GM19395 (cell line): ENCODE results near the gene SPTAN1.
"Not testable (repeated sequence)": the region's sequence is repeated elsewhere in the genome, so short reads cannot be mapped to it uniquely, and the experiment has no call there.

ENCODE experiments used
- ATAC-seq: cut with Tn5 transposase; IDR thresholded peaks from one replicate; pipeline ENCODE4 v1.9.1; 2021; ENCODE audit warnings: mild to moderate bottlenecking, moderate library complexity; ENCODE audit not compliant: unreplicated experiment

The SPTAN1 gene

DNA sequence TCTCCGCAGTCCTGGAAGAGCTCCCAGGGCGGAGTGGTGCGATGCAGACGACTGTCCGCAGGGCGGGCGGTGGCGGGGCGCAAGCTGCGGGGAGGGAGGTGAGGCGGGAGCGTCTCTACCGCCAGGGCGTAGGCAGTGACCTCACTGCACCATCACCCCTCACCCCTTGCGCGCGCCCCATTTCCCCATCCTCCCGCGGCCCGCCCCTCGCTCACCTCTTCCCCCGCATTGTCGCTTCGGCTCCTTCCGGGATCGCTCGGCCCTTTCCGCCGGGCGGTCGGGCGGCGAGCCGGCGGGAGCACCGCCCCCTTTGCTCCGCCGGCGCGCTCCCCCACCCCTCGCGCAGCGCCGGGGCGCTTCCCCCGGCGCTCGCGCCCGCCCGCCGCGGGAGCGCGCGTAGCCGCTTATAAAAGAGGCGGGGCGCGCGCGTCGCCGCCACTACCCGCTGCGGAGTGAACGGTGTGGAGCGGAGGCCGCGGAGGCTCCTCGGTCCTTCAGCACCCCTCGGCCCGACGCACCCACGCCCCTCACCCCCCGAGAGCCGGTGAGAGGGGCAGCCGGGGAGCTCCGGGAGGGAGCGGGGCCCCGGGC, at the start of gene SPTAN1:
TSS of gene SPTAN1 (plus strand) at position 435 of the 591 bp plus-strand sequence. CDS start 14,154 bp downstream, outside the sequence.
- ATAC-seq = peak; percentile 73

GRCh38 chr9:128503415-128503825, 49.0 kb upstream of the SPTAN1 start:
- not testable (repeated sequence) for ATAC-seq

- ATAC-seq = no peak
These were observed 48.5 kb upstream of the SPTAN1 start for GRCh38 chr9:128503870-128504269.

DNA sequence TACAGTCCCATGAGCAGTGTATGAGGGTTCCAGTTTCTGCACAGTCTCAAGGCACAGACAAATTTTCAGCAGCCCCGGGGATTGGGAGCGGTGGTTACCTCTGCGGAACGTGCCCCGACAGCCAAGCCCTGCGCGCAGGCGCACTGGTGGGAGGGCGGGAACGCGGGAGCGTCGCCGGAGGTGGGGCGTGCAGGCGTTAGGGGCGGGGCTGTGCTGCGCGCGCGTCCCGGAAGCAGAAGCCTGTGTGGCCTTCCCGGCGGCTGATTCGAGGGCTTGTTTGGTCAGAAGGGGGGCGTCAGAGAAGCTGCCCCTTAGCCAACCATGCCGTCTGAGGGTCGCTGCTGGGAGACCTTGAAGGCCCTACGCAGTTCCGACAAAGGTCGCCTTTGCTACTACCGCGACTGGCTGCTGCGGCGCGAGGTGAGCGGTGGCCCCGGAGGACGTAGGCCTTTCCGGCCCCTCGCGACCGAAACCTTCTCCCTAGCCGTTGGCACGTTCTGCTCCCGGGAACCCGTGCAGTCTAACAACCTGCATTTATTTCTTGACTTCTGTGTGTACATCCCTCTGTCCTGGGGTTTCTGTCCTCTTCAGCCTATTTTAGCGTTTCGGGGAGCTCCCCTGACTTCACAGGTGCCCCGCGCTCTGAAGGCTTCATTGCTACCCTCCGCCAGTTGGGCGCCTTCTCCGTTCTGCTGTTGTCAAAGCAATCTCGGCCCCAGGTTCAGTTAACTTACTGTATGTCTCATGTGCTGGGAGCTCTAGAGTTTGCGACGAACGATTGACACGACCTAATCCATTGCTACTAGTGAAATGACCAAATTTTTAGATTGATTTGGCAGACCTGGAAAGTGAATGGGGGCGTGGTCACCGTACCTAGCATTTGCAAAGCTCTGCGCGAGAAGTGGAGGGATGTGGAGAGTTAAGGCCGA, 47.6 kb upstream of the SPTAN1 start, which contains the start of gene GLE1:
TSS of gene GLE1 (plus strand) at position 235 of the 929 bp plus-strand sequence. CDS start at position 322, 87 bp downstream.
- peak; percentile 76 for ATAC-seq

GRCh38 chr9:128505414-128505765, 47.0 kb upstream of the SPTAN1 start:
- no peak for ATAC-seq

GRCh38 chr9:128505906-128506305, 46.5 kb upstream of the SPTAN1 start:
- not testable (repeated sequence) for ATAC-seq

GRCh38 chr9:128512820-128513219, 39.6 kb upstream of the SPTAN1 start:
- ATAC-seq = no peak

DNA sequence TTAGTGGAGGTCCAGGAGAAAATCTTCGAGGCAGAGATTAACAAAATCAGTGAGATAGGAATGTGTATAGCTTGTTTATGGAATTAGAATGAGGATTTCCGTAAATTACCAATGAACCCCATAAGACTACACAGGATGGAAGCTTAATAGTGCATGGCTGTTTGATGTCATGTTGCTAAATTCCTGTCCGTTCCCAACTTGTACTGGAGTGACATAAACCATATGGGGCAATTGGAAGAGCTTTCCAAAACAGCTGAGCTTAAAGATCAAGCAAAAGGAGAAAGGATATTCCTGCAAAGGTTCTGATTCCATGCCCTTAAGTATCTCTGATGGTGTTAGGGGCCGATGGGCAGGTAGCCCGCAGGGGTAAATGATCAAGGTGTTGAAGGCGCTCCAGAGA, 30.4 kb upstream of the SPTAN1 start:
- ATAC-seq = no peak

DNA sequence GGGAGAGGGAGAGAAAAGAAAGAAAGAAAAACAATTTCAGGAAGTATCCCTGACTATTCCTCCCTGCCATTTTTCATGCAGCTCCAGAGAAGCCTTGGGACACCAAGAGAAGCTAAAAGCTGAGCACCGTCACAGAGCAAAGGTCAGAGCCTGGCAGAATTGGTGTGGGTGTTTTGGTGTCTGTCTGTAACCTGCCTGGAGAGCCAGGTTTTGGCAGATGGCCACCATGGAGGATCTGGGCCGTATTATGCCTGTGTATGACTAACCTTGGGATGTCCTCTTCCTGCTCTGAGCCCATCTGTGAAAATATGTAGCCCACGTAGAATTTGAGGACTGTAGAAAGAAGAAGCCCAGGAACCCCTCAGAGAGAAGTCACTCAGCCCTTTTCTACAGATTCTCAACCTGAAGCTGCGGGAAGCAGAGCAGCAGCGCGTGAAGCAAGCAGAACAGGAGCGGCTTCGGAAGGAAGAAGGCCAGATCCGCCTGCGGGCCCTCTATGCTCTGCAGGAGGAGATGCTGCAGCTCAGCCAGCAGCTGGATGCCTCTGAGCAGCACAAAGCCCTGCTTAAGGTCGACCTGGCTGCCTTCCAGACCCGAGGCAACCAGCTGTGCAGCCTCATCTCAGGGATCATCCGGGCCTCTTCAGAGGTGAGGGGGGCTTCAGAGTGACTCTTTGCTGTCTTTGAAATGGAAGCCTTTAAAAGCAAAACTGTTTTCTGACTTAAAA, 29.0 kb upstream of the SPTAN1 start:
- no peak for ATAC-seq

DNA sequence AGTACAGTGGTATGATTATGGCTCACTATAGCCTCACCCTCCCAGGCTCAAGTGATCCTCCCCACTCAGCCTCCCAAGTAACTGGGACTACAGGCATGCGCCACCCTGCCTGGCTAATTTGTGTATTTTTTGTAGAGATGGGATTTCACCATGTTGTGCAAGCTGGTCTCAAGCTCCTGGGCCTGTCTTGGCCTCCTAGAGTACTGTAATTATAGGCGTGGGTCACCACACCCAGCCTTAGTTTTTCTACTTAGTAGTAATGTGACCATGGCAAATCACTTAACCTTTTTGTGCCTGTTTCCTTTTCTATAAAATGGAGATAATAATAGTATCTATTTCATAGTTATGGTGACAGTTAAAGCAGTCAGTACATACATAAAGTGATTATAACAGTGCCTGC, 25.7 kb upstream of the SPTAN1 start:
- ATAC-seq = no peak

GRCh38 chr9:128528445-128529160, 23.8 kb upstream of the SPTAN1 start:
- ATAC-seq = no peak

GRCh38 chr9:128529191-128529590, 23.2 kb upstream of the SPTAN1 start:
- no peak for ATAC-seq

GRCh38 chr9:128532581-128532980, 19.8 kb upstream of the SPTAN1 start:
- no peak for ATAC-seq

DNA sequence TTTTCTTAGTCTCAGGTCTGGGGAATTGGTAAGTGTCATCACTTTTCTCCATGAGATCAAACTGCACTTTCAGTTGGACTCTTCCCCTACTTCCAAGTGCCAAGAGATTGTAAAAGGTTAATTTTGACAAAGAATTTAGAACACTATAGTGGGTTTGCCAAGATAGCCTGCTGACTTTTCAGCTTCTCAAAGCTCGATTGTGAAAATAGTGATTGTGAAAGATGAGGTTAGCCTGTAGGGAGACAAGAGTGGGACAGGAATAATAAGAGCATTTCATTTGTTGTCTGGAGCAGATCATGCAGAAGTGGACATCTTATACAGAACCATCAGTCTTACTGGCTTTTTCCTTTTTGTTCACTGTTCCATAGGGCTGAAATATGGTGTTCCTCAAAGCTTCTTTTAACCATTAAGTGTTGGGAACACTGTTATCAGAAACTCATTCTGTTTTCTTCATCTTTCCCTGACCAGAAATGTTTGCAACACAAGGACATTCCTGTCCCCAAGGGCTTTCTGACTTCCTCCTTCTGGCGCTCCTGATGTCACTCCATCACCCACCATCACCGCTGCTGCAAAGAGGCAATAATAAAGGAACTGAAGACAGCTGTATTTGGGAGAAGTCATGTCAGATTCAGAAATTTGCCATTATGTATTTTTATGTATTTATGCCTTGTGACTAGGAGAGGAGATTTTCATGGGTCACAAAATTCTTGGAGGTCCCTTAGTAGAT, 11.6 kb upstream of the SPTAN1 start:
- no peak for ATAC-seq

- no peak for ATAC-seq
These were observed 5.9 kb upstream of the SPTAN1 start for GRCh38 chr9:128546504-128546903.

DNA sequence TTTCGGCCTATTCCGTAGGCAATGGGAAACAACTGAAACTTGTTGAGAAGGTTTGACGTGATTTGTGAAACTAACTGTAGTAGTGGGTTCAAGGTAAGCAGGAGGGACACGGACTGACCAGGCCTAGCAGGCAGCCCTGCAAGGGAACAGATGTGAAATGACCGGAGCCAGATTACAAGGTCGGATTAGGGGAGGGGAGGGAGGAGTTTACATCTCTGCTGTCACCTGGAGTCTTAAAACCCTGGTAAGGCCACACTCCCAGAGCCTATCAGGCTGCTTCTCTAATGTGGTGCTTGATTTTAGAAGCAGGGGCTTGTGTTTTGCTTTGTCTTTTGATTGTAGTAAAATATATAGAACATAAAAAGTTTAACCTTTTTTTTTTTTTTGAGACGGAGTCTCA, 3.5 kb upstream of the SPTAN1 start:
- ATAC-seq = no peak

- no peak for ATAC-seq
These were observed 2.2 kb upstream of the SPTAN1 start for GRCh38 chr9:128550226-128550625.

DNA sequence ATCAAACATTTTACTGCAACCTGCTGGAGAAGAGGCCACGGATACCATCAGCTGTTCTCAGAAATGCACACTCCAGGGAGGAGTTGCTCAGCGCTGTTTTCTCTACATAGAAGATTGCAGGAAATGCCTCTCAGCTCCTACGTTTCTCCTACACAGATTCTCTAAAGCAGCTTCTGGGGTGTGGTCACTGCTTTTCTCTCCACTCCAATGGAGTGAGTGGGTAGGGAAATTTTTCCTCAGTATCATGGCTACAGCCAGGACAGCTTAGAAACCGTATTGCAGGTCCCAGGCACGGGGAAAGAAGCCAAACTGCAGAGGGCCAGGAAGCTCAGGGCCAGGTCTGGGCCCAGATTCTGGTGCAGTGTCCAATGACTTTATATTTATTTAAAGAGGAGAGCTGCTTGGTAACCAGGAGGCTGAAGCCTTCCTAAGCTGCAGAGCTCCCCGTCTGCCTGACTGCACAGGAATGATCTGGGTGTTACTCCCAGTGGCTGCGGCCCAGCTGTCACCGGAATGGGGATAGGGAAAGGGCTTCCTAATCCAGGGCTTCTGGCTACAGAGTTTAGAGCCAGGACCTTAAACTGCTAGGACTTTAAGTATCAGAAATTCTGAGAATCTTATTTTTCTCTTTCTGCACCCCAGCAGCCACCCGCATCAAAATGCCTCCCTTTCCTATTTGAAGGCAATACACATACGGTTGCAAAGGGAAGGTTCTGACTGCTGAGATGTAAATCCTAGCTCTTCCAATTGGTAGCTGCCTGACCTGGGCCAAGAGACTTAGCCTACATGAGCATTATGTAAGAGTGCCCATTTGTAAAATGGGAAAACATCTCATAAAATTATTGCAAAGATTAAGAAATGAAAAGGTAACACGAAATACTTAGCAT, 1.4 kb upstream of the SPTAN1 start:
- no peak for ATAC-seq

GRCh38 chr9:128551657-128552152, 682 bp upstream of the SPTAN1 start:
- ATAC-seq = peak; percentile 33
